Peyer's patch (tissue), 4 donors: Measurements from ENCODE around the gene HOXA6.

ENCODE experiments used
- POLR2A ChIP-seq, 2 donors: fragments of 450-650 bp; IDR thresholded peaks; one replicate each; pipeline ENCODE4 v1.5.1; 2017; ENCODE audit warnings: antibody characterized with exemption in 2 of 2, mild to moderate bottlenecking in 2 of 2, moderate library complexity in 2 of 2
- TF ChIP-seq, protein P1 (sequence below), 6 experiments: fragments of 450-650 bp in 4 of 6; fragments of 200-600 bp in 2 of 6; sonication (generic) in 1 of 6; IDR thresholded peaks; one replicate each; pipeline ENCODE4 v1.5.1; 2017 to 2019; ENCODE audit warnings: antibody characterized with exemption in 6 of 6, mild to moderate bottlenecking in 3 of 6, moderate library complexity in 1 of 6

GRCh38 chr7:27101957-27102580, 45.5 kb downstream of the HOXA6 start:
- TF ChIP-seq, protein P1, sequence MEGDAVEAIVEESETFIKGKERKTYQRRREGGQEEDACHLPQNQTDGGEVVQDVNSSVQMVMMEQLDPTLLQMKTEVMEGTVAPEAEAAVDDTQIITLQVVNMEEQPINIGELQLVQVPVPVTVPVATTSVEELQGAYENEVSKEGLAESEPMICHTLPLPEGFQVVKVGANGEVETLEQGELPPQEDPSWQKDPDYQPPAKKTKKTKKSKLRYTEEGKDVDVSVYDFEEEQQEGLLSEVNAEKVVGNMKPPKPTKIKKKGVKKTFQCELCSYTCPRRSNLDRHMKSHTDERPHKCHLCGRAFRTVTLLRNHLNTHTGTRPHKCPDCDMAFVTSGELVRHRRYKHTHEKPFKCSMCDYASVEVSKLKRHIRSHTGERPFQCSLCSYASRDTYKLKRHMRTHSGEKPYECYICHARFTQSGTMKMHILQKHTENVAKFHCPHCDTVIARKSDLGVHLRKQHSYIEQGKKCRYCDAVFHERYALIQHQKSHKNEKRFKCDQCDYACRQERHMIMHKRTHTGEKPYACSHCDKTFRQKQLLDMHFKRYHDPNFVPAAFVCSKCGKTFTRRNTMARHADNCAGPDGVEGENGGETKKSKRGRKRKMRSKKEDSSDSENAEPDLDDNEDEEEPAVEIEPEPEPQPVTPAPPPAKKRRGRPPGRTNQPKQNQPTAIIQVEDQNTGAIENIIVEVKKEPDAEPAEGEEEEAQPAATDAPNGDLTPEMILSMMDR (IDR thresholded peaks at IDR 0.05): no peak
- no peak for TF ChIP-seq POLR2A (IDR thresholded peaks at IDR 0.05)
